GM19452 (cell line): ENCODE measurements around the gene POU3F2.
A peak's percentile ranks its signal among the peaks of the same experiment; 100 is the strongest.

Experiments
- ATAC-seq: cut with Tn5 transposase; IDR thresholded peaks from one replicate; pipeline ENCODE4 v1.9.1; 2021; ENCODE audit not compliant: unreplicated experiment

The POU3F2 gene

GRCh38 chr6:98834060-98835031 is at the start of gene POU3F2:
Gene POU3F2, plus strand, starts transcription at chr6:98834574. Its CDS starts 300 bp downstream, at chr6:98834874.
- ATAC-seq = peak; percentile 66

- ATAC-seq = no peak
Observed at GRCh38 chr6:98787435-98787834, 46.9 kb upstream of the POU3F2 start.

GRCh38 chr6:98787961-98788360 is 46.4 kb upstream of the POU3F2 start:
- no peak for ATAC-seq

GRCh38 chr6:98794307-98794842 is 40.0 kb upstream of the POU3F2 start:
- ATAC-seq = no peak

GRCh38 chr6:98797217-98797994 is 37.0 kb upstream of the POU3F2 start:
- no peak for ATAC-seq

GRCh38 chr6:98800866-98801265 is 33.5 kb upstream of the POU3F2 start:
- no peak for ATAC-seq

GRCh38 chr6:98808541-98809210 is 25.7 kb upstream of the POU3F2 start:
- no peak for ATAC-seq

- ATAC-seq = no peak
Observed at GRCh38 chr6:98812220-98812619, 22.2 kb upstream of the POU3F2 start.

- ATAC-seq = no peak
Observed at GRCh38 chr6:98816799-98817198, 17.6 kb upstream of the POU3F2 start.

- no peak for ATAC-seq
Observed at GRCh38 chr6:98821756-98822405, 12.5 kb upstream of the POU3F2 start.

GRCh38 chr6:98823428-98824161 is 10.8 kb upstream of the POU3F2 start:
- no peak for ATAC-seq

- ATAC-seq = no peak
Observed at GRCh38 chr6:98824162-98824901, 10.0 kb upstream of the POU3F2 start.

GRCh38 chr6:98824902-98825599 is 9.3 kb upstream of the POU3F2 start:
- ATAC-seq = no peak

GRCh38 chr6:98825600-98826230 is 8.7 kb upstream of the POU3F2 start:
- no peak for ATAC-seq

GRCh38 chr6:98827295-98828159 is 6.8 kb upstream of the POU3F2 start:
- no peak for ATAC-seq

- no peak for ATAC-seq
Observed at GRCh38 chr6:98828211-98828788, 6.1 kb upstream of the POU3F2 start.

- ATAC-seq = no peak
Observed at GRCh38 chr6:98828941-98829411, 5.4 kb upstream of the POU3F2 start.
